Ascending aorta (tissue), 2 donors: ENCODE measurements around the gene DCAF17. TPM values are rescaled to one million over a fixed set of nuclear protein-coding genes. Genes with fewer than 3 reads are reported as not detected.

ENCODE experiments used
- DNase-seq, 2 donors: peaks; one replicate each; pipeline ENCODE4 v3.0.0-alpha.2; 2019; ENCODE audit warnings: low spot score in 2 of 2
- H3K27ac ChIP-seq, 2 donors: fragments of 200-600 bp; sonication (generic); one replicate each; pipeline ENCODE4 v1.5.1; 2016 to 2017; ENCODE audit warnings: mild to moderate bottlenecking in 1 of 2
- H3K27me3 ChIP-seq: fragments of 200-600 bp; sonication (generic); one replicate; pipeline ENCODE4 v1.5.1; 2017
- H3K36me3 ChIP-seq, 2 donors: fragments of 200-600 bp; sonication (generic); one replicate each; pipeline ENCODE4 v1.5.1; 2016
- H3K4me1 ChIP-seq, 2 donors: fragments of 200-600 bp; sonication (generic); one replicate each; pipeline ENCODE4 v1.5.1; 2016 to 2017; ENCODE audit warnings: mild to moderate bottlenecking in 1 of 2
- H3K4me3 ChIP-seq, 2 donors: fragments of 200-600 bp; sonication (generic); one replicate each; pipeline ENCODE4 v1.5.1; 2016 to 2017; ENCODE audit warnings: mild to moderate bottlenecking in 1 of 2
- H3K9me3 ChIP-seq, 2 donors: fragments of 200-600 bp; sonication (generic); one replicate each; pipeline ENCODE4 v1.5.1; 2016
- intact Hi-C: fragments of 100-400 bp; cut with DNase I; formaldehyde crosslinking; loops from one replicate; pipeline ENCODE4 v1.15.1; 2023
- total RNA-seq: library from RNA; depleted of rRNA; stranded (reverse); fragments of >200 nt; gene quantifications from one replicate; pipeline ENCODE4 v1.1.0, GENCODE V29; 2016
- TF ChIP-seq, protein P1 (sequence below), 3 experiments: fragments of 200-600 bp in 2 of 3; fragments of 450-650 bp in 1 of 3; sonication (generic) in 2 of 3; IDR thresholded peaks; one replicate each; pipeline ENCODE4 v1.5.1; 2016 to 2019; ENCODE audit warnings: antibody characterized with exemption in 3 of 3, mild to moderate bottlenecking in 1 of 3, moderate library complexity in 1 of 3

The DCAF17 gene
- total RNA-seq, 1 donor from 2014 or later = 22.6 TPM

DNA sequence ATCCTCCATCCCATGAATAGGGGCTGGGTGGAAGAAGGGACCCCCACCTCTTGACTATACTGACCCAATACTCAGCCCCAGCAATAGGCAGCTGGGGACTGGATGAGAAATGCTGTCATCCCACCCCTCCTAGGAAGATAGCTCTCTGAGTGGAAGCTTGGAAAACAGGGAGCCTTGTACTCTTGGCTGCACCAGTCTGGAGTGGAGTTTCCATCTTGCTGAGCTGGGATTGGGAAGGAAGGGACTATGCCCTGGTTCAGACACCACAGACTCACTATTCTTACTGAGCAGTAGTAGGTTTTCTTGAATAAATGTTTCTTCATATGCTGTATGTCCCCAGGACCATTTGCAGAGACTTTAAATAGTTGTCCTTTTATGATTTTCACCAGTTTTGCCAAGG lies 7.4 kb downstream of the DCAF17 start:
- H3K4me1 ChIP-seq = no peaks in the 10 kb centered on the region
- H3K27ac ChIP-seq = no peak overlapping the region
- DNase-seq = no peak
- H3K4me3 ChIP-seq = no peak overlapping the region
- no peaks in the 10 kb centered on the region for H3K27me3 ChIP-seq
- TF ChIP-seq, protein P1, sequence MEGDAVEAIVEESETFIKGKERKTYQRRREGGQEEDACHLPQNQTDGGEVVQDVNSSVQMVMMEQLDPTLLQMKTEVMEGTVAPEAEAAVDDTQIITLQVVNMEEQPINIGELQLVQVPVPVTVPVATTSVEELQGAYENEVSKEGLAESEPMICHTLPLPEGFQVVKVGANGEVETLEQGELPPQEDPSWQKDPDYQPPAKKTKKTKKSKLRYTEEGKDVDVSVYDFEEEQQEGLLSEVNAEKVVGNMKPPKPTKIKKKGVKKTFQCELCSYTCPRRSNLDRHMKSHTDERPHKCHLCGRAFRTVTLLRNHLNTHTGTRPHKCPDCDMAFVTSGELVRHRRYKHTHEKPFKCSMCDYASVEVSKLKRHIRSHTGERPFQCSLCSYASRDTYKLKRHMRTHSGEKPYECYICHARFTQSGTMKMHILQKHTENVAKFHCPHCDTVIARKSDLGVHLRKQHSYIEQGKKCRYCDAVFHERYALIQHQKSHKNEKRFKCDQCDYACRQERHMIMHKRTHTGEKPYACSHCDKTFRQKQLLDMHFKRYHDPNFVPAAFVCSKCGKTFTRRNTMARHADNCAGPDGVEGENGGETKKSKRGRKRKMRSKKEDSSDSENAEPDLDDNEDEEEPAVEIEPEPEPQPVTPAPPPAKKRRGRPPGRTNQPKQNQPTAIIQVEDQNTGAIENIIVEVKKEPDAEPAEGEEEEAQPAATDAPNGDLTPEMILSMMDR (IDR thresholded peaks at IDR 0.05) = no peak
- no peaks in the 10 kb centered on the region for H3K9me3 ChIP-seq
- peaks cover 20 to 63% of the 10 kb centered on the region in 2 donors for H3K36me3 ChIP-seq
- intact Hi-C loops = no loop called here

DNA sequence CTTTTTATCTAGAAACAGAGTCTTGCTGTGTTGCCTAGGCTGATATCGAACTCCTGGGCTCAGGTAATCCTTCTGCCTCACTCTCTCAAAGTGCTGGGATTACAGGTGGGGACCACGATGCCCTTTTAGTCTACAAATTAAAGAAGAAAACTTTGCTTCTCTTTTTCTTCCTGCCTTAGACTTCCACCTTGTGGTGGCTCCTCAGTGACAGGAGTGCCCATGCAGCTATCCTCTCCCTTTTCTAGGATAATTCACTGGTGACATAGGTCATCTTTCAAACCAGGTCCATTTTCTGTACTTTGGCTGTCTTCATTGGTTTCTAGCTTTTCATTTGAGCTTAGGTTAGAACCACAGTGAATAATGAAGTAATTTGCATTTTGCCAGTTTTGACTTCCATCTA lies 13.6 kb downstream of the DCAF17 start:
- no peak for DNase-seq
- intact Hi-C loops = no loop called here
- TF ChIP-seq, protein P1 (IDR thresholded peaks at IDR 0.05) = no peak
- Histone ChIP-seq H3K4me3 (no peak overlapping the region), H3K27ac (no peak overlapping the region), H3K4me1 (no peaks in the 10 kb centered on the region), H3K27me3 (no peaks in the 10 kb centered on the region), H3K9me3 (no peaks in the 10 kb centered on the region), H3K36me3 (peaks cover 41 to 65% of the 10 kb centered on the region in 2 donors)

DNA sequence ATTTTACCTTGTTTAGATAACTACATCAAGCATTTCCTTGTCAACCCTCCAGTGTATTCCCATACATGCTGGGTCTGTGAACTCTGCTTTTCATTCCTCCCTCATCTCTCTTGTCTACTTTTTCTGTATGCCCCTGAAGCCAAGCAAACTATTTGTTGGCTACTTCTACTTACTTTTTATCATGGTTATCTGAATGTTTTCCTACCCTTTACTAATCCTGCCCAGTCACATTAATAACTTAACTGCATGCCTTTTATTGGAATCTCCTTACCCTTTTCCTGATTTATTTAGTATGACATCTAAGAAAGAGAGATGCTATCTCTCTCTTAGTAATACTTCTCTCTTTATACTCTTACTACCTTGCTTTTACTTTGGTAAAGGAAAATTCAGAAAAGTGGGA lies 17.0 kb downstream of the DCAF17 start:
- peaks cover 0 to 3% of the 10 kb centered on the region in 2 donors for H3K9me3 ChIP-seq
- TF ChIP-seq, protein P1 (IDR thresholded peaks at IDR 0.05) = no peak
- H3K36me3 ChIP-seq = peaks cover 39 to 62% of the 10 kb centered on the region in 2 donors
- DNase-seq = no peak
- intact Hi-C loops = no loop called here
- no peaks in the 10 kb centered on the region for H3K4me1 ChIP-seq
- H3K27ac ChIP-seq = no peak overlapping the region
- no peak overlapping the region for H3K4me3 ChIP-seq
- H3K27me3 ChIP-seq = no peaks in the 10 kb centered on the region

DNA sequence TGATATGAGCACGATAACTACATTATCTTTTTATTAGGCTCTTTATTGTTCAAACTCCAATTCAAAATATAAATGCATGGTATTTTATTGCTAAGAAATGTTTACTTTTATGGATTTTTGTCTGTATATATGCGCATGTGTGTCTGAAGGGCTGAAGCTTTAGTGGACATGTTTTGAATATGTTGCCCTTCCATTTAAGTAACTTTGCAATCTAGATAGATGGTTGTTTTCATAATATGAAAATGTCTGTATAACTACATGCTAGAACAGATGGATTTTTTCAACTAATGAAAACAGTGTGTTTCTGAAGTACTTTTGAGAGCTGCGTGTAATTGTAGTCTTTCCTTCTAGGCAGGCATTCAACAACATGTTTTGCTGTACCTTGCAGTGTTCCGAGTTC lies 18.7 kb downstream of the DCAF17 start:
- TF ChIP-seq, protein P1 (IDR thresholded peaks at IDR 0.05) = no peak
- no peak for DNase-seq
- intact Hi-C loops = no loop called here
- H3K36me3 ChIP-seq = peaks cover 34 to 59% of the 10 kb centered on the region in 2 donors
- H3K4me1 ChIP-seq = no peaks in the 10 kb centered on the region
- peaks cover 0 to 5% of the 10 kb centered on the region in 2 donors for H3K9me3 ChIP-seq
- H3K4me3 ChIP-seq = no peak overlapping the region
- no peaks in the 10 kb centered on the region for H3K27me3 ChIP-seq
- H3K27ac ChIP-seq = no peak overlapping the region

DNA sequence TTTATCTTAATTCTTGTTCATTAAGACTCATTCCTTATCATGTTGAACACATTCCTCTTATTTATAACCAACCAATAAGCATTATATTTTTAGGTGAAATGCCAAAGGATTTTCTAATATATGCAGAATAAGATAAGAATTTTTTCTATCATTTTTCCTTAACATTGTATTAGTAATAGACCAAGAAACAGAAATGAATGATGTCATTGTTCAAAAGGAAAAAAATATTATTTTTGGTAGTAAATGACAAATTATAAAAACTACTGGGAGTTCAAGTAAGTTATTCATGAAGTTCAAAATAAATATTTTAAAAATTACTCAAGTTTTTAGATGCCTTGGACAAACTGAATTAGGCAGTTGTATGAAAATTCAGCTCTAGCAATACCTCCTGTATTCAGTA lies 25.5 kb downstream of the DCAF17 start:
- H3K4me3 ChIP-seq = no peak overlapping the region
- peaks cover 5 to 6% of the 10 kb centered on the region in 2 donors for H3K9me3 ChIP-seq
- H3K27ac ChIP-seq = no peak overlapping the region
- H3K36me3 ChIP-seq = peaks cover 19 to 36% of the 10 kb centered on the region in 2 donors
- H3K27me3 ChIP-seq = no peaks in the 10 kb centered on the region
- H3K4me1 ChIP-seq = no peaks in the 10 kb centered on the region
- TF ChIP-seq, protein P1 (IDR thresholded peaks at IDR 0.05) = no peak
- DNase-seq = no peak
- intact Hi-C loops = no loop called here

DNA sequence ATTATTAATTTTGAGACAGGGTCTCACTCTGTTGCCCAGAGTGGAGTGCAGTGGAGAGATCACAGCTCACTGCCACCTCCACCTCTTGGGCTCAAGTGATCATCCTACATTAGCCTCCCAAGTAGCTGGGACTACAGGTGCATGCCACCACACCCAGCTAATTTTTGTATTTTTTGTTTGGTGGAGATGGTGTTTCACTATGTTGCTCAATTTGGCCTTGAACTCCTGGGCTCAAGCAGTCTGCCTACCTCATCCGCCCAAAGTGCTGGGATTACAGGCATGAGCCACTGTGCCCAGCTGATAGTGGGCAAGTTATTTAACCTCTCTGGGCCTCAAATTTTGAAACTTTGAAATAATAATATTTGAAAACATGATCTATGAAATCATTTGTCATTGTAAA lies 26.5 kb downstream of the DCAF17 start:
- TF ChIP-seq, protein P1 (IDR thresholded peaks at IDR 0.05) = no peak
- Histone ChIP-seq H3K36me3 (peaks cover 16 to 29% of the 10 kb centered on the region in 2 donors), H3K4me1 (no peaks in the 10 kb centered on the region), H3K27me3 (no peaks in the 10 kb centered on the region), H3K27ac (no peak overlapping the region), H3K9me3 (peaks cover 5 to 6% of the 10 kb centered on the region in 2 donors), H3K4me3 (no peak overlapping the region)
- intact Hi-C loops = no loop called here
- no peak for DNase-seq
